Colonic mucosa (tissue), 4 donors: ENCODE measurements around the gene DEFB131B. TPM values are rescaled to one million over a fixed set of nuclear protein-coding genes. Genes with fewer than 3 reads are reported as not detected.
"Not testable (repeated sequence)": the region's sequence is repeated elsewhere in the genome, so short reads cannot be mapped to it uniquely, and the experiment has no call there.

Source experiments
- DNase-seq: peaks from one replicate; pipeline ENCODE4 v3.0.0-alpha.2; 2020
- H3K27ac ChIP-seq: fragments of 200-600 bp; one replicate; pipeline ENCODE4 v1.8.0; 2021
- H3K27me3 ChIP-seq: fragments of 200-600 bp; one replicate; pipeline ENCODE4 v1.8.0; 2021
- H3K36me3 ChIP-seq: fragments of 200-600 bp; one replicate; pipeline ENCODE4 v1.8.0; 2021
- H3K4me1 ChIP-seq: fragments of 200-600 bp; one replicate; pipeline ENCODE4 v1.8.0; 2021; ENCODE audit warnings: mild to moderate bottlenecking
- H3K4me3 ChIP-seq: fragments of 200-600 bp; one replicate; pipeline ENCODE4 v1.8.0; 2021
- H3K9ac ChIP-seq, 2 donors: one replicate each; pipeline ENCODE4 v1.7.0; 2013; ENCODE audit warnings: control low read depth in 2 of 2, low read depth in 2 of 2, low read length in 2 of 2
- H3K9me3 ChIP-seq: fragments of 200-600 bp; one replicate; pipeline ENCODE4 v1.8.0; 2021
- CTCF ChIP-seq: fragments of 200-600 bp; IDR thresholded peaks from one replicate; pipeline ENCODE4 v1.8.0; 2022; ENCODE audit warnings: antibody characterized with exemption, mild to moderate bottlenecking
- intact Hi-C: fragments of 100-400 bp; cut with DNase I; formaldehyde crosslinking; loops from one replicate; pipeline ENCODE4 v1.14.1; 2022
- total RNA-seq, 2 donors: library from RNA; stranded (reverse); fragmentation: NEBNext Ultra II Directional in 1 of 2; extraction: Animal tissue kit (Norgen Biotek cat#: 25700) in 1 of 2; gene quantifications; one replicate each; pipeline ENCODE4 v1.2.1, GENCODE V29; 2021
- donor health status: healthy.
- donor health status: DM: no; HTN: no; CAD: no.
- donor health status: DM: no; HTN: no; CAD: no.

DEFB131B gene
- total RNA-seq: not detected

- H3K36me3 ChIP-seq, H3K27ac ChIP-seq, DNase-seq: not testable (repeated sequence)
These were observed at the start of gene DEFB131B for GRCh38 chr11:71878059-71878458. Gene DEFB131B (plus strand): TSS chr11:71878453. CDS start chr11:71878453, 0 bp downstream.

GRCh38 chr11:71829247-71829646 lies 49.0 kb upstream of the DEFB131B start:
- H3K27me3 ChIP-seq, H3K4me3 ChIP-seq, H3K9me3 ChIP-seq, H3K36me3 ChIP-seq, intact Hi-C loops, H3K9ac ChIP-seq, H3K4me1 ChIP-seq, DNase-seq, H3K27ac ChIP-seq: not testable (repeated sequence)

More at GRCh38 chr11:71878059-71878458, at the start of gene DEFB131B:
- H3K9me3 ChIP-seq, H3K9ac ChIP-seq, H3K4me1 ChIP-seq, intact Hi-C loops, H3K4me3 ChIP-seq, H3K27me3 ChIP-seq: not testable (repeated sequence)

- H3K4me3 ChIP-seq, DNase-seq, H3K36me3 ChIP-seq, intact Hi-C loops, H3K9me3 ChIP-seq, H3K27ac ChIP-seq, H3K9ac ChIP-seq, H3K4me1 ChIP-seq, H3K27me3 ChIP-seq: not testable (repeated sequence)
These were observed 48.6 kb upstream of the DEFB131B start for GRCh38 chr11:71829686-71830085.

GRCh38 chr11:71832811-71833210 lies 45.4 kb upstream of the DEFB131B start, which contains the start of gene DEFB108B:
Gene DEFB108B (plus strand): TSS chr11:71833200. CDS start chr11:71833200, 0 bp downstream.
- H3K9ac ChIP-seq, H3K36me3 ChIP-seq, H3K4me1 ChIP-seq, H3K9me3 ChIP-seq, DNase-seq, H3K4me3 ChIP-seq, H3K27me3 ChIP-seq, H3K27ac ChIP-seq, intact Hi-C loops: not testable (repeated sequence)

GRCh38 chr11:71842720-71843119 lies 35.5 kb upstream of the DEFB131B start:
- H3K4me1 ChIP-seq, H3K27ac ChIP-seq, H3K36me3 ChIP-seq, H3K9ac ChIP-seq, H3K4me3 ChIP-seq, DNase-seq, intact Hi-C loops, H3K27me3 ChIP-seq, H3K9me3 ChIP-seq: not testable (repeated sequence)

GRCh38 chr11:71843355-71843754 lies 34.9 kb upstream of the DEFB131B start:
- intact Hi-C loops, H3K36me3 ChIP-seq, H3K27me3 ChIP-seq, H3K4me3 ChIP-seq, H3K9me3 ChIP-seq, H3K4me1 ChIP-seq, H3K27ac ChIP-seq, H3K9ac ChIP-seq, DNase-seq: not testable (repeated sequence)

- no peak for TF ChIP-seq CTCF
- intact Hi-C loops: no loop called here
- no peak for DNase-seq
- Histone ChIP-seq H3K4me3 (no peak overlapping the region), H3K27ac (no peak overlapping the region), H3K9me3 (no peaks in the 10 kb centered on the region), H3K27me3 (no peaks in the 10 kb centered on the region), H3K4me1 (no peaks in the 10 kb centered on the region), H3K36me3 (no peaks in the 10 kb centered on the region), H3K9ac (no peak overlapping the region)
These were observed 34.4 kb upstream of the DEFB131B start for GRCh38 chr11:71843858-71844257.

GRCh38 chr11:71853895-71854294 lies 24.4 kb upstream of the DEFB131B start:
- H3K4me1 ChIP-seq, H3K9me3 ChIP-seq, DNase-seq, H3K36me3 ChIP-seq, H3K9ac ChIP-seq, H3K27ac ChIP-seq, intact Hi-C loops, H3K4me3 ChIP-seq, H3K27me3 ChIP-seq: not testable (repeated sequence)

- H3K9me3 ChIP-seq, H3K36me3 ChIP-seq, H3K4me3 ChIP-seq, intact Hi-C loops, H3K27ac ChIP-seq, H3K9ac ChIP-seq, DNase-seq, H3K27me3 ChIP-seq, H3K4me1 ChIP-seq: not testable (repeated sequence)
These were observed 22.4 kb upstream of the DEFB131B start for GRCh38 chr11:71855880-71856279.

- intact Hi-C loops, H3K4me1 ChIP-seq, DNase-seq: not testable (repeated sequence)
These were observed 17.4 kb upstream of the DEFB131B start for GRCh38 chr11:71860835-71861234.

More at GRCh38 chr11:71860835-71861234, 17.4 kb upstream of the DEFB131B start:
- H3K9ac ChIP-seq, H3K9me3 ChIP-seq, H3K4me3 ChIP-seq, H3K27me3 ChIP-seq, H3K27ac ChIP-seq, H3K36me3 ChIP-seq: not testable (repeated sequence)
